CD4-positive, alpha-beta T cell (primary cell): ENCODE measurements around the gene MYOZ3. TPM values are rescaled to one million over a fixed set of nuclear protein-coding genes. Genes with fewer than 3 reads are reported as not detected.

Experiments
- ATAC-seq: fragments of 200-7000 bp; cut with Tn5 transposase; one replicate; pipeline ENCODE4 v1.10.0; 2022; ENCODE audit warnings: mild to moderate bottlenecking; ENCODE audit not compliant: poor library complexity
- CTCF ChIA-PET: fragments of 350-600 bp; sonication (Branson Sonifier 250); formaldehyde crosslinking; loops from one replicate; lab custom pipeline; 2021; ENCODE audit warnings: antibody characterized with exemption, inconsistent platforms; lab: Charles Lee
- POLR2A ChIA-PET: fragments of 350-600 bp; sonication (Branson Sonifier 250); formaldehyde crosslinking; loops from one replicate; lab custom pipeline; 2021; ENCODE audit warnings: antibody characterized with exemption, inconsistent platforms; lab: Charles Lee
- DNase-seq, 14 experiments: peaks; one replicate each; pipeline ENCODE4 v3.0.0-alpha.2; 2013 to 2020; ENCODE audit warnings: mixed read lengths in 2 of 14
- H3K27ac ChIP-seq, 2 donors: one replicate each; pipeline versions ENCODE4 v1.5.1 to v1.7.0; 2013; ENCODE audit warnings: low read length in 2 of 2, low read depth in 1 of 2, mild to moderate bottlenecking in 1 of 2
- H3K27me3 ChIP-seq, 2 experiments: 1 replicate in 1 of 2; 2 replicates in 1 of 2; pipeline versions ENCODE4 v1.6.1 to v1.7.0; 2013; ENCODE audit warnings: low read length in 2 of 2, control low read depth in 1 of 2, mild to moderate bottlenecking in 1 of 2, moderate library complexity in 1 of 2; ENCODE audit not compliant: insufficient read depth in 2 of 2, control insufficient read depth in 1 of 2
- H3K36me3 ChIP-seq: one replicate; pipeline ENCODE4 v1.6.1; 2013; ENCODE audit warnings: low read length, control low read depth; ENCODE audit not compliant: insufficient read depth
- H3K4me1 ChIP-seq: one replicate; pipeline ENCODE4 v1.6.1; 2013; ENCODE audit warnings: low read length, control low read depth; ENCODE audit not compliant: insufficient read depth
- H3K4me3 ChIP-seq: one replicate; pipeline ENCODE4 v1.5.1; 2013; ENCODE audit warnings: mild to moderate bottlenecking, low read length, moderate library complexity
- H3K9me3 ChIP-seq, 2 experiments: 1 replicate in 1 of 2; 2 replicates in 1 of 2; pipeline versions ENCODE4 v1.6.1 to v1.7.0; 2013; ENCODE audit warnings: low read length in 2 of 2, mild to moderate bottlenecking in 2 of 2, control low read depth in 1 of 2, moderate library complexity in 1 of 2; ENCODE audit not compliant: control insufficient read depth in 1 of 2, insufficient read depth in 1 of 2
- H3K27ac Mint-ChIP-seq: one replicate; pipeline ENCODE4 v1.8.0; 2020; ENCODE audit warnings: mixed read lengths
- H3K27me3 Mint-ChIP-seq: one replicate; pipeline ENCODE4 v1.8.0; 2021; ENCODE audit warnings: mixed read lengths
- H3K36me3 Mint-ChIP-seq: one replicate; pipeline ENCODE4 v1.8.0; 2021; ENCODE audit warnings: low read depth, mixed read lengths
- H3K4me1 Mint-ChIP-seq: one replicate; pipeline ENCODE4 v1.8.0; 2021; ENCODE audit warnings: low read depth, mixed read lengths
- H3K4me3 Mint-ChIP-seq: one replicate; pipeline ENCODE4 v1.8.0; 2020; ENCODE audit warnings: mild to moderate bottlenecking, mixed read lengths
- H3K9me3 Mint-ChIP-seq: one replicate; pipeline ENCODE4 v1.8.0; 2020; ENCODE audit warnings: mixed read lengths
- CTCF ChIP-seq: fragments of 200-600 bp; IDR thresholded peaks from one replicate; pipeline ENCODE4 v1.8.0; 2022; ENCODE audit warnings: antibody characterized with exemption, mild to moderate bottlenecking
- intact Hi-C, 2 experiments: fragments of 100-400 bp; cut with DNase I in 1 of 2; cut with micrococcal nuclease in 1 of 2; formaldehyde crosslinking; loops; one replicate each; pipeline versions ENCODE4 v1.15.1 to v1.9.0; 2023 to 2025; cut with DNase I, micrococcal nuclease
- total RNA-seq, 174 experiments: library from RNA in 2 of 174; stranded (reverse) in 2 of 174; gene quantifications; one replicate each; pipeline ENCODE4 v1.2.3 and lab custom pipeline; 2021 to 2026

MYOZ3 gene
- total RNA-seq, 2 experiments from 2014 or later, result not detected

DNA sequence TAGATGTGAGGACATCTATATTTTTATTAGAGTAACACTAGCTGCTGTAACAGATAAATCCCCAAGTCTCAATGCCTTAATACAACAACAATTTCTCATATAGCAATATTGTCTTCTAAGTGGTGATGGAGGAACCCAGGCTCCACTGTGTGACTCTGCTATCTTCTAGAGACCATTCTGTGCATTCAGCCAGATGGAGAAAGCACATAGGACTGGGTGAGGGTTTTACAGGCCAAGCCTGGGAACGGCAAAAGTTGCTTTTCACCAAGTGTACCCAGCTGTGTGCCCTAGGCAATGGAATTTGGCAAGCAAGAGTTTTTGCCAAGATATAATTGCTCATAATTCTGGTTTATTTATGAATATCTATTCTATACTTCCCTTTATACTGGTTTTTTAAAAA lies 28.1 kb downstream of the MYOZ3 start:
- Histone ChIP-seq H3K4me1 (no peaks in the 10 kb centered on the region), H3K27me3 (no peaks in the 10 kb centered on the region), H3K4me3 (no peak overlapping the region), H3K27ac (no peak overlapping the region), H3K9me3 (no peaks in the 10 kb centered on the region), H3K36me3 (peaks cover 44% of the 10 kb centered on the region)
- H3K27ac Mint-ChIP-seq, result no peak overlapping the region
- H3K36me3 Mint-ChIP-seq, result peaks cover 65% of the 10 kb centered on the region
- TF ChIP-seq CTCF, result no peak
- CTCF ChIA-PET, result no interaction called here
- ATAC-seq (no peak), DNase-seq (no peak)
- POLR2A ChIA-PET, result no interaction called here
- H3K4me1 Mint-ChIP-seq, result no peaks in the 10 kb centered on the region
- H3K4me3 Mint-ChIP-seq, result no peak overlapping the region
- no peaks in the 10 kb centered on the region for H3K27me3 Mint-ChIP-seq
- intact Hi-C loops, result no loop called here
- H3K9me3 Mint-ChIP-seq, result no peaks in the 10 kb centered on the region

DNA sequence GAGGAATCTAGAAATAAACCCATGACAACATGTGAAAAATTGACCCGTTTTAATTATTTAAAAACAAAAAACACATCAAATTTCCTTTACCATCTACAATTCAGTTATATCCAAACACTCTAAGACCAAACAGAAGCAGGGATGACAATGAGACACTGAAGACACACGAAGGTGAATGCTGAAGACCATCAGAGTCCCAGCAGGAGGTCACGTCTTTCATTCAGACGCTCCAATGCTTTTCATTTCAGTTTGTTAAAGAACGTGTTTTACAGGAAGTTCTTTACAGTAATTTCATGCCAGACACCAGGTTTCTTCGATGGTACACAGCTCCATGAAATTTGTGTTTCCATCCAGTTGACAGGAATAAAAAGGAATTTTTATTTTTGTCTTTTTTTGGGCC lies 29.7 kb downstream of the MYOZ3 start:
- H3K27ac ChIP-seq, result no peak overlapping the region
- H3K27ac Mint-ChIP-seq, result peak overlapping the region; percentile 31
- intact Hi-C loops, result no loop called here
- TF ChIP-seq CTCF, result no peak
- no peaks in the 10 kb centered on the region for H3K27me3 Mint-ChIP-seq
- CTCF ChIA-PET, result interaction anchor here (1.5 kb wide), 1 partner anchor 10 kb away, joined by 5 read pairs; the partner anchor contains the start of gene RBM22
- H3K9me3 Mint-ChIP-seq, result no peaks in the 10 kb centered on the region
- H3K4me1 Mint-ChIP-seq, result no peaks in the 10 kb centered on the region
- no peaks in the 10 kb centered on the region for H3K4me1 ChIP-seq
- peaks cover 60% of the 10 kb centered on the region for H3K36me3 ChIP-seq
- POLR2A ChIA-PET, result interaction anchor here (1.5 kb wide), 1 partner anchor 68 kb away, joined by 4 read pairs; the partner anchor contains the start of gene DCTN4
- no peaks in the 10 kb centered on the region for H3K27me3 ChIP-seq
- DNase-seq (no peak), ATAC-seq (no peak)
- no peak overlapping the region for H3K4me3 ChIP-seq
- no peak overlapping the region for H3K4me3 Mint-ChIP-seq
- peaks cover 76% of the 10 kb centered on the region for H3K36me3 Mint-ChIP-seq
- no peaks in the 10 kb centered on the region for H3K9me3 ChIP-seq

GRCh38 chr5:150692276-150692675 lies 31.2 kb downstream of the MYOZ3 start:
- no peak for TF ChIP-seq CTCF
- no peak overlapping the region for H3K27ac ChIP-seq
- DNase-seq, result no peak
- Mint-ChIP-seq H3K27me3 (no peaks in the 10 kb centered on the region), H3K27ac (peak overlapping the region; percentile 4), H3K9me3 (no peaks in the 10 kb centered on the region), H3K36me3 (peaks cover 80% of the 10 kb centered on the region), H3K4me3 (no peak overlapping the region), H3K4me1 (no peaks in the 10 kb centered on the region)
- POLR2A ChIA-PET, result interaction anchor here (0.6 to 1.5 kb wide), 2 partner anchors 66 to 136 kb away, joined by 3 to 4 read pairs; partner anchors contain the start of gene DCTN4
- H3K4me3 ChIP-seq, result no peak overlapping the region
- CTCF ChIA-PET, result no interaction called here
- H3K4me1 ChIP-seq, result no peaks in the 10 kb centered on the region
- H3K36me3 ChIP-seq, result peaks cover 75% of the 10 kb centered on the region
- H3K9me3 ChIP-seq, result no peaks in the 10 kb centered on the region
- intact Hi-C loops, result no loop called here
- no peaks in the 10 kb centered on the region for H3K27me3 ChIP-seq
- ATAC-seq, result no peak
